ENCODE results near the gene PKMYT1.
A peak's percentile ranks its signal among the peaks of the same experiment; 100 is the strongest.

Gene PKMYT1

DNA sequence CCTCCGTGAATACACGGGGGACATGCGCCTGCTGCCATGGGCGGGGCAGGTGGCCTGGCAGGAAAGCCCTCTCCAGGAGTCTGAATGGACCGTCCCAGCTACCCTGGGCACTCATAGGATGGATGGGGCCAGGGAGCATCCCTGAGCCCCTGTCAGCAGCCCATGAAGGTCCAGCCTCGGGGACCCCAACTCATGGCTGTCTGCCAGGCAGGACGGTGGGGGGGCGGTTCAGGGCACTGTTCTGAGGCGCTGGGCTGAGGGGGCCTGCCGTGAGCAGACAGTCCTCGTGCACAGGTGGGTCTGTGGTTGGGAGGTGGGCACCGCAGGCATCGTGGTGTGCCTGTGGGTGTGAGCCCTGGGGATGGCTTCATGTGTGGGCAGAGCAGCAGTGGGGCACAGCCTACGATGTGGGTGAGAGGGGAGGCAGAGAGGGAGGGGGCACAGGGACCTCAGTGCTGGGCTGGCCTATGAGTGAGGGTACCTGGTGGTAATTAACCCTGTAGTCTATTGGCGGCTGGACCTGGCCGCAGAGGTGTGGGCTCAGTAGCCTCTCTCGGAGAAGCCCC lies 6.5 kb upstream of the PKMYT1 start:
- TF ChIP-seq, protein P1, sequence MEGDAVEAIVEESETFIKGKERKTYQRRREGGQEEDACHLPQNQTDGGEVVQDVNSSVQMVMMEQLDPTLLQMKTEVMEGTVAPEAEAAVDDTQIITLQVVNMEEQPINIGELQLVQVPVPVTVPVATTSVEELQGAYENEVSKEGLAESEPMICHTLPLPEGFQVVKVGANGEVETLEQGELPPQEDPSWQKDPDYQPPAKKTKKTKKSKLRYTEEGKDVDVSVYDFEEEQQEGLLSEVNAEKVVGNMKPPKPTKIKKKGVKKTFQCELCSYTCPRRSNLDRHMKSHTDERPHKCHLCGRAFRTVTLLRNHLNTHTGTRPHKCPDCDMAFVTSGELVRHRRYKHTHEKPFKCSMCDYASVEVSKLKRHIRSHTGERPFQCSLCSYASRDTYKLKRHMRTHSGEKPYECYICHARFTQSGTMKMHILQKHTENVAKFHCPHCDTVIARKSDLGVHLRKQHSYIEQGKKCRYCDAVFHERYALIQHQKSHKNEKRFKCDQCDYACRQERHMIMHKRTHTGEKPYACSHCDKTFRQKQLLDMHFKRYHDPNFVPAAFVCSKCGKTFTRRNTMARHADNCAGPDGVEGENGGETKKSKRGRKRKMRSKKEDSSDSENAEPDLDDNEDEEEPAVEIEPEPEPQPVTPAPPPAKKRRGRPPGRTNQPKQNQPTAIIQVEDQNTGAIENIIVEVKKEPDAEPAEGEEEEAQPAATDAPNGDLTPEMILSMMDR (conservative IDR thresholded peaks at IDR 0.05; ENCODE audit: low read depth, low read length), result no peak
- DNase-seq (ENCODE audit: low read depth), result no peak

DNA sequence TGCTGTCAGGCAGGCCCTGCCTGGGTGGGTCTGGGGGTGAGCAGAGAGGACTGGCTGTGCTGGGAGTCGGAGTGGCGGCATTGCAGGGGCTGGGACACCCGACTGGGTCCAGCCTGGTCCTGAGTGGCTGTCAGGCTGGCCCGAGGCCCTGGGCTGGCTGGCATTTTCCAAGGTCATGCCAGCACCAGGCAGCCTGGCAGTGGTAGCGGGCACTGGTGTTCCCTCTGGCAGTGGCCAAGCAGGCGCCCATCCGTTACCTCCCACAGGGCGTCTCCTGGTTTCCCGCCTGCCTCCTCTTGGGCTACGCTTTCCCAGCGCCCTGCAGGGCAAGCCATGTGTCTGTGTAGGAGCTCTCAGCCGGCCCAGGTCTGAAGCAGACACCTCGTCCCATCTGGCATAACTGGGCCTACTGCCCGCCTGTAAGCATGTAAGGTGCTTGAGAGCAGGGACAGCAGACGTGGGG lies 5.7 kb upstream of the PKMYT1 start:
- no peak overlapping the region for H3K4me3 ChIP-seq (ENCODE audit: low read depth, low read length)
- TF ChIP-seq, protein P1 (conservative IDR thresholded peaks at IDR 0.05; ENCODE audit: low read depth, low read length), result no peak
- DNase-seq (ENCODE audit: low read depth), result no peak

More for the DNA sequence above, 6.5 kb upstream of the PKMYT1 start:
- no peak overlapping the region for H3K4me3 ChIP-seq (ENCODE audit: low read depth, low read length)

DNA sequence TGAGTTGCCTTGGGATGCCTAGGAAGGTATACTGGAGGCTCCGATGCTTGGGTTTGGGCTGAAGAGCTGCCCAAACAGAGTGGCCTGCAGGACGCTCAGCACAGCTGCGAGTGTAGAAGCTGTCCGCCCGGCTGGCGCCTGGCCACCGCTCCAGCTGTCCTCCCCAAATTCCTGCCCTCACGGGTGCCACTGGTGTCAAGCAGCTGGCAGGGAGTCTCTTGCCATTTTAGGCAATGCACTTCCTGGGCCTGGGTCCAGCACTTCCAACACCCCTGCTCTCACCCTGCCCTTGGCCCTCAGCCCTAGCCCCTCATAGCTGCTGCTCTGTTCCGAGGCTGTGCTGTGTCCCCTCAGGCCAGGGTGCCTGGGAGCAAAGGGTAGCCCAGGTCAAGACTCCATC lies 5.2 kb upstream of the PKMYT1 start:
- no peak overlapping the region for H3K4me3 ChIP-seq (ENCODE audit: low read depth, low read length)
- no peak for DNase-seq (ENCODE audit: low read depth)
- TF ChIP-seq, protein P1 (conservative IDR thresholded peaks at IDR 0.05; ENCODE audit: low read depth, low read length), result no peak

DNA sequence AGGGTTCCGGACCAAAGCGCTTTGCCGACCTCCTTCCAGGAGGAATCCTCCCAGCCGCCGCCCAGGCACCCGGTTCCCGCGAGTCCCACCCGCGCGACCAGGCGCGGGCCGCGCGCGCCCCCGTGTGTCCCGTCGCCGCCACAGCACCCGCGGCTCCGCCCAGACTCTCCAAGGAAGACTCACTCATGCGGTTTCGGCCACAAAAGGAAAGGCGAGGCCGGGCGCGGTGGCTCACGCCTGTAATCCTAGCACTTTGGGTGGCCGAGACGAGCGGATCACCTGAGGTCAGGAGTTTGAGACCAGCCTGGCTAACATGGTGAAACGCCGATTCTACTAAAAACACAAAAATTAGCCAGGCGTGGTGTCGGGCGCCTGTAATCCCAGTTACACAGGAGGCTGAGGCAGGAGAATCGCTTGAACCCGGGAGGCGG lies 3.5 kb upstream of the PKMYT1 start:
- TF ChIP-seq, protein P1 (conservative IDR thresholded peaks at IDR 0.05; ENCODE audit: low read depth, low read length), result peak; percentile 52
- peak; percentile 69 for DNase-seq (ENCODE audit: low read depth)
- H3K4me3 ChIP-seq (ENCODE audit: low read depth, low read length), result peak overlapping the region; percentile 44

DNA sequence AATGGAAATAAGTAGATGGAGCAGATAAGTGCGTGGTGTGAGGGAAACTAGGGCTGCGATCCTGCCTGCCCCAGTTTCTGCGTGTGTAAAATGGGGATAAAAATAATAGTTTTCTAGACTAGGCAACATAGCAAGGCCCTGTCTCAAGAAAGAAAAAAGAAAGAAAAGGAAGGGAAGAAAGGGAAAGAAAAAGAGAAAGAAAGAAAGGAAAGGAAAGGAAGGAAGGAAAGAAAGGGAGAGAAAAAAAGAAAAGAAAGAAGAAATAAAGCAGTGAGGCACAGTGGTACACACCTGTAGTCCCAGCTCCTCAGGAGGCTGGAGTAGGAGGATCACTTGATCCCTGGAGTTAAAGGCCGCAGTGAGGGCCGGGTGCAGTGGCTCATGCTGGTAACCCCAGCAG lies 2.2 kb upstream of the PKMYT1 start:
- H3K4me3 ChIP-seq (ENCODE audit: low read depth, low read length), result no peak overlapping the region
- DNase-seq (ENCODE audit: low read depth), result no peak
- TF ChIP-seq, protein P1 (conservative IDR thresholded peaks at IDR 0.05; ENCODE audit: low read depth, low read length), result no peak

DNA sequence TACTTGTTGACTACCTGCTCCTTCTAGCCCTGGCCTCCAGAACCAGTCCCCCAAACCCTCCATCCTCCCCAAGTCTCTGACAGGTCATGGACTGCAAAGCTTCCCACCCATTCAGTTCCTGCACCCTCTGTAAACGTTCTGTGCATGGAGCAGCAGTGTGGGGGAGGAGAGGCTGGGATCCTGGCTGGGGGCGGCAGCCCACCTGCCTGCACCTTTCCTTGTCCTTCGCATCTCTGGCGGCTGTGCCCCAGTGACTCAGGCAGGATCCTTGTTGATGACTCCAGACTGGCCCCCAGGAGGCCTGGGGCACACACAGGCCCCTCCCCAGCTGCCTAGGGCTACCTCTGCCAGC lies 1.6 kb upstream of the PKMYT1 start:
- DNase-seq (ENCODE audit: low read depth), result no peak
- TF ChIP-seq, protein P1 (conservative IDR thresholded peaks at IDR 0.05; ENCODE audit: low read depth, low read length), result no peak
- H3K4me3 ChIP-seq (ENCODE audit: low read depth, low read length), result no peak overlapping the region

DNA sequence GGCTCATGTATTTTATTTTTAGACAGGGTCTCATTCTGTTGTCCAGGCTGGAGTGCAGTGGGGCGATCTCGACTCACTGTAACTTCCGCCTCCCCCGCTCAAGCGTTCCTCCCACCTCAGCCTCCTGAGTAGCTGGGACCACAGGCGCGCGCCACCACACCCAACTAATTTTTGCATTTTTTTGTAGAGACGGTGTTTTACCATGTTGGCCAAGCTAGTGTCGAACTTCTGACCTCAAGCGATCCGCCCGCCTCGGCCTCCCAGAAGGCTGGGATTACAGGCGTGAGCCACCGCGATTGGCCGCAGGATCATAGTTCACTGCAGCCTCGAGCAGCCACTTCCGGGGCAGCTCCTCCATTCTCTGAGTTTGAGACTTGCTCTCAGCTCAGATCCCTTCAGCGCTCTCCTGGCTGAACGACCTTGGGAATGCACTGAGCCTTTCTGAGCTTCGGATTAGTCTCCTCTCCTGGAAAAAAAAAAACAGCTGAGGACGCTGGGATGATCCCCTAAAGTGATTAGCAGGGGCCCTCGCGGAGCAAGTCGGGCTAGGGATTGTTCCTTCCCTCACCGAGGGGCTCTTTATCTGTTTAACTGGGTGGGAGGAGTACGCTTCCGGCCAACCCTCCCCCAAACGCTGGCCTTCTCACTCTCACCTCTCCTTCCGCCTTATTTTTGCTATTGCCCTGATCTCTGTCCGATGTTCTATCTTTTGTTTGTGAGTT lies 1.1 kb upstream of the PKMYT1 start:
- DNase-seq (ENCODE audit: low read depth), result peak; percentile 11
- H3K4me3 ChIP-seq (ENCODE audit: low read depth, low read length), result no peak overlapping the region
- TF ChIP-seq, protein P1 (conservative IDR thresholded peaks at IDR 0.05; ENCODE audit: low read depth, low read length), result no peak
